GM12891 (cell line): ENCODE measurements around the gene KAZN.

Experiments
- POLR2A ChIP-seq: IDR thresholded peaks from 2 replicates; pipeline ENCODE4 v1.6.1; 2011; ENCODE audit warnings: low read depth, low read length, control low read depth
- POU2F2 ChIP-seq: IDR thresholded peaks from 2 replicates; pipeline ENCODE4 v1.6.1; 2011; ENCODE audit warnings: low read depth, mild to moderate bottlenecking, control low read depth, low read length, moderate library complexity
- TAF1 ChIP-seq: IDR thresholded peaks from 2 replicates; pipeline ENCODE4 v1.6.1; 2011; ENCODE audit warnings: low read depth, low read length, control low read depth

- TF ChIP-seq POU2F2, result no peak
- no peak for TF ChIP-seq POLR2A
- TF ChIP-seq TAF1, result no peak
These were observed 390.2 kb downstream of the KAZN start for GRCh38 chr1:14988636-14989035.
